Chondrocyte (in vitro differentiated cells): Measurements from ENCODE around the gene PREX1. TPM values are rescaled to one million over a fixed set of nuclear protein-coding genes. Genes with fewer than 3 reads are reported as not detected.

Experiments used
- DNase-seq: peaks from one replicate; pipeline ENCODE4 v3.0.0; 2021; ENCODE audit warnings: mixed read lengths, low spot score
- H3K27ac Mint-ChIP-seq: one replicate; pipeline ENCODE4 v1.8.0; 2021; ENCODE audit warnings: mild to moderate bottlenecking, moderate library complexity, mixed read lengths; ENCODE audit not compliant: unreplicated experiment
- H3K27me3 Mint-ChIP-seq: 2 replicates; pipeline ENCODE4 v1.8.0; 2021; ENCODE audit warnings: low read depth, mixed read lengths
- H3K36me3 Mint-ChIP-seq: 2 replicates; pipeline ENCODE4 v1.8.0; 2021; ENCODE audit warnings: low read depth, mixed read lengths
- H3K4me1 Mint-ChIP-seq: 2 replicates; pipeline ENCODE4 v1.8.0; 2021; ENCODE audit warnings: low read depth, mild to moderate bottlenecking, mixed read lengths
- H3K4me3 Mint-ChIP-seq: one replicate; pipeline ENCODE4 v1.8.0; 2021; ENCODE audit warnings: mild to moderate bottlenecking, moderate library complexity, mixed read lengths; ENCODE audit not compliant: unreplicated experiment
- H3K9me3 Mint-ChIP-seq: 2 replicates; pipeline ENCODE4 v1.8.0; 2021; ENCODE audit warnings: low read depth, mixed read lengths
- CTCF ChIP-seq: fragments of 200-600 bp; sonication (generic); IDR thresholded peaks from 2 replicates; pipeline ENCODE4 v1.5.0; 2021; ENCODE audit warnings: antibody characterized with exemption, mild to moderate bottlenecking, moderate library complexity
- total RNA-seq: library from RNA; stranded (reverse); gene quantifications from 3 replicates; pipeline ENCODE4 v1.2.1, GENCODE V29; 2021

The PREX1 gene
- total RNA-seq, 1 donor from 2014 or later, result 3.0 TPM

- TF ChIP-seq CTCF, result no peak
- H3K36me3 Mint-ChIP-seq, result no peaks in the 10 kb centered on the region
- H3K27me3 Mint-ChIP-seq, result peaks cover 33% of the 10 kb centered on the region
- no peak overlapping the region for H3K4me3 Mint-ChIP-seq
- peaks cover 4% of the 10 kb centered on the region for H3K9me3 Mint-ChIP-seq
- DNase-seq, result peak; percentile 25
- no peak overlapping the region for H3K27ac Mint-ChIP-seq
- H3K4me1 Mint-ChIP-seq, result no peaks in the 10 kb centered on the region
Measured at GRCh38 chr20:48594533-48594932, 233.3 kb downstream of the PREX1 start.

GRCh38 chr20:48592107-48592940 lies 235.5 kb downstream of the PREX1 start:
- DNase-seq, result peak; percentile 41
- TF ChIP-seq CTCF, result no peak
- H3K9me3 Mint-ChIP-seq, result peaks cover 4% of the 10 kb centered on the region
- H3K4me3 Mint-ChIP-seq, result no peak overlapping the region
- peaks cover 24% of the 10 kb centered on the region for H3K27me3 Mint-ChIP-seq
- no peaks in the 10 kb centered on the region for H3K36me3 Mint-ChIP-seq
- H3K4me1 Mint-ChIP-seq, result no peaks in the 10 kb centered on the region
- no peak overlapping the region for H3K27ac Mint-ChIP-seq

GRCh38 chr20:48586730-48587129 lies 241.1 kb downstream of the PREX1 start:
- H3K27me3 Mint-ChIP-seq, result peaks cover 47% of the 10 kb centered on the region
- H3K36me3 Mint-ChIP-seq, result no peaks in the 10 kb centered on the region
- no peaks in the 10 kb centered on the region for H3K4me1 Mint-ChIP-seq
- no peak overlapping the region for H3K27ac Mint-ChIP-seq
- H3K9me3 Mint-ChIP-seq, result no peaks in the 10 kb centered on the region
- DNase-seq, result no peak
- TF ChIP-seq CTCF, result no peak
- H3K4me3 Mint-ChIP-seq, result no peak overlapping the region

- no peak for TF ChIP-seq CTCF
- no peaks in the 10 kb centered on the region for H3K36me3 Mint-ChIP-seq
- peak overlapping the region; percentile 60 for H3K27ac Mint-ChIP-seq
- H3K4me1 Mint-ChIP-seq, result no peaks in the 10 kb centered on the region
- no peak overlapping the region for H3K4me3 Mint-ChIP-seq
- no peak for DNase-seq
- H3K27me3 Mint-ChIP-seq, result peaks cover 49% of the 10 kb centered on the region
- H3K9me3 Mint-ChIP-seq, result no peaks in the 10 kb centered on the region
Measured at GRCh38 chr20:48585061-48585870, 242.5 kb downstream of the PREX1 start.

GRCh38 chr20:48584391-48585060 lies 243.3 kb downstream of the PREX1 start:
- no peaks in the 10 kb centered on the region for H3K4me1 Mint-ChIP-seq
- H3K36me3 Mint-ChIP-seq, result no peaks in the 10 kb centered on the region
- H3K4me3 Mint-ChIP-seq, result no peak overlapping the region
- H3K9me3 Mint-ChIP-seq, result no peaks in the 10 kb centered on the region
- no peak for TF ChIP-seq CTCF
- no peak for DNase-seq
- H3K27me3 Mint-ChIP-seq, result peaks cover 49% of the 10 kb centered on the region
- H3K27ac Mint-ChIP-seq, result peak overlapping the region; percentile 60
